ENCODE results near the gene POTEG.
"Not testable (repeated sequence)": the region's sequence is repeated elsewhere in the genome, so short reads cannot be mapped to it uniquely, and the experiment has no call there.

POTEG gene

GRCh38 chr14:19434241-19434640, at the start of gene POTEG:
TSS of gene POTEG (minus strand) at chr14:19434341. CDS start at chr14:19434289, 52 bp downstream.
- not testable (repeated sequence) for DNase-seq

GRCh38 chr14:19482093-19482492, 48.0 kb upstream of the POTEG start:
- not testable (repeated sequence) for DNase-seq

GRCh38 chr14:19481421-19481820, 47.3 kb upstream of the POTEG start:
- DNase-seq = not testable (repeated sequence)

GRCh38 chr14:19480491-19480890, 46.4 kb upstream of the POTEG start:
- not testable (repeated sequence) for DNase-seq

- not testable (repeated sequence) for DNase-seq
Observed at GRCh38 chr14:19445761-19446160, 11.6 kb upstream of the POTEG start.

- not testable (repeated sequence) for DNase-seq
Observed at GRCh38 chr14:19439826-19440225, 5.7 kb upstream of the POTEG start.

GRCh38 chr14:19439219-19439618, 5.1 kb upstream of the POTEG start:
- DNase-seq = not testable (repeated sequence)

GRCh38 chr14:19437126-19437443, 2.9 kb upstream of the POTEG start:
- DNase-seq = not testable (repeated sequence)

GRCh38 chr14:19436311-19437125, 2.4 kb upstream of the POTEG start:
- not testable (repeated sequence) for DNase-seq

- DNase-seq = not testable (repeated sequence)
Observed at GRCh38 chr14:19435852-19436251, 1.7 kb upstream of the POTEG start.

- not testable (repeated sequence) for DNase-seq
Observed at GRCh38 chr14:19434891-19435290, 750 bp upstream of the POTEG start.

GRCh38 chr14:19433765-19434164, 376 bp downstream of the POTEG start:
- not testable (repeated sequence) for DNase-seq

GRCh38 chr14:19408519-19408918, 25.6 kb downstream of the POTEG start:
- DNase-seq = not testable (repeated sequence)

- not testable (repeated sequence) for DNase-seq
Observed at GRCh38 chr14:19402097-19402496, 32.0 kb downstream of the POTEG start.

- not testable (repeated sequence) for DNase-seq
Observed at GRCh38 chr14:19394727-19395126, 39.4 kb downstream of the POTEG start.

GRCh38 chr14:19390230-19390629, 43.9 kb downstream of the POTEG start:
- DNase-seq = not testable (repeated sequence)

GRCh38 chr14:19388741-19389140, 45.4 kb downstream of the POTEG start:
- not testable (repeated sequence) for DNase-seq

GRCh38 chr14:19386996-19387395, 47.1 kb downstream of the POTEG start:
- not testable (repeated sequence) for DNase-seq

- DNase-seq = not testable (repeated sequence)
Observed at GRCh38 chr14:19386309-19386708, 47.8 kb downstream of the POTEG start.

- not testable (repeated sequence) for DNase-seq
Observed at GRCh38 chr14:19384088-19384781, 49.9 kb downstream of the POTEG start.

GRCh38 chr14:19383008-19383584, 51.0 kb downstream of the POTEG start:
- not testable (repeated sequence) for DNase-seq

- DNase-seq = not testable (repeated sequence)
Observed at GRCh38 chr14:19380137-19380536, 54.0 kb downstream of the POTEG start.

GRCh38 chr14:19374451-19374903, 59.7 kb downstream of the POTEG start:
- DNase-seq = not testable (repeated sequence)

Measured in NCI-H187 treated with DMSO at 0.1 percent for 48 hours (cell line).